D721Med (cell line): ENCODE measurements around the gene SP5.

ENCODE experiments used
- DNase-seq: peaks from one replicate; pipeline ENCODE4 v3.0.0; 2011; ENCODE audit warnings: low spot score; ENCODE audit not compliant: insufficient read length
- FAIRE-seq: peaks from 2 replicates; lab custom pipeline; 2011; peaks lifted over from hg19 to GRCh38; lab: Jason Lieb, UNC
- CTCF ChIP-seq: IDR thresholded peaks from 2 replicates; pipeline ENCODE4 v1.5.1; 2012; ENCODE audit warnings: mild to moderate bottlenecking, control low read depth; ENCODE audit not compliant: insufficient read depth; ENCODE audit errors: missing control alignments

SP5 gene

GRCh38 chr2:170711196-170711773, 3.9 kb upstream of the SP5 start:
- DNase-seq = no peak
- no peak for TF ChIP-seq CTCF
- FAIRE-seq = no peak

DNA sequence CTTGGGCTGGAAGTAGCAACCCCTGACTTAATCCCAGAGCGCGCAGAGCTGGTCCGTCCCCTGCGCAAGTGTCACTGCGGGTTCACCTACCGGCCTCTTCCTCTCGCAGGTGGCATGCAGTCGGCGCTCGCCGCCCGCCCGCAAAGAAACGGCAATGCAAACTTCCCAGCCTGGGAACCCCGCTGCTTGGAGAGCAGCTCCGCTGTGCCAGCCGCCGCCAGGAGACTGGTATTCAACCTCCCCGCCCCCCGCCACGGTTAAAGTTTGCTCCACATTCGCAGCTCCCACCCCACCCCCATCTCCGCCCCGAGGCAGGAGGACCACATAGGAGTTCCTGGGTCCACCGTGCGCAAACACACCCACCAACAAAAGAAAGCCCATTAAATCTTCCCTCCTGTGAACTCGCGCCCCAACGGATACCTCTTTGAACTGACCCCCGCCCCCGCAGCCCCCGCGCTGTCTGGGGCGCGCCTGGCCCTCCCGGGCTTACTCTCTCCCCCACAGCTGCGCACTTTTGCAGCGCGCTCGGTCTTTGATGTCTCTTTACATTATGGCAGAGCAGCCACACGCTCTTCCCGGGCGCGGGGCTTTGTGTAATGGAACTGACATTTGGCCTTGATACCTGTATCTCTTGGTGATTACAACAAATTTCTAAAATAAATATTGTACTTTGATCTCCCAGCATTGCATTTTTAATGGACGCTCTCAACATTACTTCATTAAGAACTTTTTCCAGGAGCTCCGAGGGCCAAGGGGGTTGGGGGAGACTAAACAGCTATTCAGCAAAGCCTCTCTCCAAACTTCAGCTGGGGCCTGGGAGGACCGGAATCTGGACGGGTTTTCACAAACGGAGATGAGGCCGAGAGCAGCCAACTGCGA, 3.1 kb upstream of the SP5 start:
- DNase-seq = no peak
- no peak for FAIRE-seq
- no peak for TF ChIP-seq CTCF

DNA sequence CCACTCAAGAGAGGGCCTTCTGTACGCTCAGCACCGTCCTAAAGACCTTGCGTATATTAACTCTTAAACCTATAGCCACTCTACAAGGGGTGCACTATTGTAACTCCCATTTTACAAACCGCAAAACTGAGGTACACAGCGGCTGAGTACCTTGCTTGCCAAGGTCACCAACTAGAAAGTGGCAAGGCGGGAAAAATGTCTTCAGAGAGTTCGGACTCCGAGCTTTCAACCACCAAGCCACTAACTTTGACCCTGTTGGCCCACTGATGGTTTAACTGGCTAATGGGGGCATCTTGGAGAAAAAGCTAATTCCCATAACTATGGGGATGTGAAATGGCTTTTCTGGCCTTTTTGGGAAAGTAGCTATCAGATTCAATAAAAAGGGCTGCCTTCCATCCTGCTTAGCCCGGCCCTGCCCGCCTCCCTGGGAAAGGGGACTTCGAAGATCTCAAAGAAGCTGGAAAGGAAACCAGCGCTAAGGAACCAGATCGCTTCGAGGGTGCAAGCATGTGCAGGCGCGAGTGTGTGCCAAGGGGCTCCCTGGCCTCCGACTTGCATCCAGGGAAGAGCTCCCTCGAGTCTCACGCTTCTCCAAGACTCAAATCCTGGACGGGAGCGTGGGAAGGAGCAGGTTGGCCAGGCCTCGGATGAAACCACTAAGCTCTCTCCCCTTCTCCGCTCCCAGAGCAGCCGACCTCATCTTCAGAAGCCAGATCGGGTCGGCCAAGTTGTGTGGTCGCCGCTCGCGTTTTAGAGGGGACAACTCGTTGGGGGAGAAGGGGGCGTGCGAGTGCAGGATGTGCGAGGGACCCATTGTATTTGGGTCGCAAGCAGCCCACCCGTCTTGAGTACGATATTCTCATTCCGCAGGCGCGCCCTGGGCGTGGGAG, 2.2 kb upstream of the SP5 start:
- FAIRE-seq = no peak

GRCh38 chr2:170713543-170714380, 1.4 kb upstream of the SP5 start:
- DNase-seq (no peak), FAIRE-seq (no peak)
- TF ChIP-seq CTCF = no peak

More for the DNA sequence above, 2.2 kb upstream of the SP5 start:
- no peak for DNase-seq
- no peak for TF ChIP-seq CTCF

- no peak for FAIRE-seq
- TF ChIP-seq CTCF = no peak
- peak; percentile 62 for DNase-seq
Measured at GRCh38 chr2:170714381-170715061, 616 bp upstream of the SP5 start.
